PC-9 (cell line): ENCODE measurements around the gene POLDIP3.

Source experiments
- CTCF ChIP-seq: fragments of 200-600 bp; sonication (generic); conservative IDR thresholded peaks from 2 replicates; pipeline ENCODE4 v1.6.1; 2017; ENCODE audit warnings: mixed run types, antibody characterized with exemption, mild to moderate bottlenecking, moderate library complexity
- EZH2 ChIP-seq: fragments of 200-600 bp; sonication (generic); IDR thresholded peaks from 2 replicates; pipeline ENCODE4 v1.8.0; 2017; ENCODE audit warnings: antibody characterized with exemption, low read depth

GRCh38 chr22:42544686-42545085, 70.0 kb downstream of the POLDIP3 start:
- TF ChIP-seq CTCF: no peak
- no peak for TF ChIP-seq EZH2
